HepG2 (cell line): ENCODE results near the gene IRAK2. TPM values are rescaled to one million over a fixed set of nuclear protein-coding genes. Genes with fewer than 3 reads are reported as not detected.

Experiments used
- ATF3 ChIP-seq: sonication (generic); formaldehyde crosslinking; IDR thresholded peaks from 2 replicates; pipeline ENCODE4 v1.4.0; 2020; ENCODE audit warnings: missing genetic modification reagents
- ATF7 ChIP-seq, 2 experiments: fragments of 450-650 bp in 1 of 2; sonication (generic) in 1 of 2; formaldehyde crosslinking in 1 of 2; IDR thresholded peaks; 2 replicates each; pipeline versions ENCODE4 v1.4.0 to v1.6.1; 2016 to 2020; ENCODE audit warnings: antibody characterized with exemption in 1 of 2, mild to moderate bottlenecking in 1 of 2, missing genetic modification reagents in 1 of 2
- CREB1 ChIP-seq, 2 experiments: fragments of 450-650 bp in 1 of 2; IDR thresholded peaks; 2 replicates each; pipeline ENCODE4 v1.6.1; 2016 to 2017; ENCODE audit warnings: control low read depth in 1 of 2, mild to moderate bottlenecking in 1 of 2, missing compliant biosample characterization in 1 of 2, missing genetic modification characterization in 1 of 2
- CSRNP2 ChIP-seq: sonication (generic); formaldehyde crosslinking; conservative IDR thresholded peaks from 2 replicates; pipeline ENCODE4 v1.8.0; 2022; ENCODE audit warnings: low read depth, missing genetic modification reagents
- EED ChIP-seq: sonication (generic); formaldehyde crosslinking; IDR thresholded peaks from 2 replicates; pipeline ENCODE4 v1.5.0; 2020; ENCODE audit warnings: mild to moderate bottlenecking, missing genetic modification reagents
- HMGXB3 ChIP-seq: sonication (generic); formaldehyde crosslinking; IDR thresholded peaks from 2 replicates; pipeline ENCODE4 v1.4.0; 2020; ENCODE audit warnings: missing genetic modification reagents, borderline replicate concordance
- JUN ChIP-seq: sonication (generic); formaldehyde crosslinking; IDR thresholded peaks from 2 replicates; pipeline ENCODE4 v1.4.0; 2020; ENCODE audit warnings: mild to moderate bottlenecking, missing genetic modification reagents
- MTF1 ChIP-seq: sonication (generic); formaldehyde crosslinking; IDR thresholded peaks from 2 replicates; pipeline ENCODE4 v1.5.0; 2020; ENCODE audit warnings: missing genetic modification reagents
- SALL1 ChIP-seq: sonication (generic); formaldehyde crosslinking; IDR thresholded peaks from 2 replicates; pipeline ENCODE4 v1.8.0; 2022; ENCODE audit warnings: mild to moderate bottlenecking, missing genetic modification reagents
- SAP130 ChIP-seq: IDR thresholded peaks from 2 replicates; pipeline ENCODE4 v1.6.1; 2016; ENCODE audit warnings: low read depth
- SP2 ChIP-seq: sonication (generic); formaldehyde crosslinking; IDR thresholded peaks from 2 replicates; pipeline ENCODE4 v1.5.1; 2020; ENCODE audit warnings: mild to moderate bottlenecking, missing genetic modification reagents
- TP53 ChIP-seq: sonication (generic); formaldehyde crosslinking; conservative IDR thresholded peaks from 2 replicates; pipeline ENCODE4 v1.4.0; 2020; ENCODE audit warnings: missing genetic modification reagents
- ZFP36L1 ChIP-seq: sonication (generic); formaldehyde crosslinking; IDR thresholded peaks from 2 replicates; pipeline ENCODE4 v1.8.0; 2022; ENCODE audit warnings: mild to moderate bottlenecking, missing genetic modification reagents, moderate library complexity
- ZMYM2 ChIP-seq: sonication (generic); formaldehyde crosslinking; IDR thresholded peaks from 2 replicates; pipeline ENCODE4 v1.8.0; 2022; ENCODE audit warnings: mild to moderate bottlenecking, missing genetic modification reagents
- ZNF121 ChIP-seq: sonication (generic); formaldehyde crosslinking; IDR thresholded peaks from 2 replicates; pipeline ENCODE4 v1.5.0; 2020; ENCODE audit warnings: mild to moderate bottlenecking, missing genetic modification reagents
- ZNF251 ChIP-seq: sonication (generic); formaldehyde crosslinking; IDR thresholded peaks from 2 replicates; pipeline ENCODE4 v1.9.0; 2021; ENCODE audit warnings: mild to moderate bottlenecking, missing genetic modification reagents
- ZNF256 ChIP-seq: sonication (generic); formaldehyde crosslinking; conservative IDR thresholded peaks from 2 replicates; pipeline ENCODE4 v1.4.0; 2020; ENCODE audit warnings: missing genetic modification reagents
- ZNF264 ChIP-seq: sonication (generic); formaldehyde crosslinking; IDR thresholded peaks from 2 replicates; pipeline ENCODE4 v1.4.0; 2020; ENCODE audit warnings: missing genetic modification reagents
- ZNF335 ChIP-seq: sonication (generic); formaldehyde crosslinking; IDR thresholded peaks from 2 replicates; pipeline ENCODE4 v1.4.0; 2020; ENCODE audit warnings: missing genetic modification reagents
- ZNF441 ChIP-seq: sonication (generic); formaldehyde crosslinking; IDR thresholded peaks from 2 replicates; pipeline ENCODE4 v1.7.0; 2021; ENCODE audit warnings: missing genetic modification reagents, borderline replicate concordance
- ZNF616 ChIP-seq: sonication (generic); formaldehyde crosslinking; IDR thresholded peaks from 2 replicates; pipeline ENCODE4 v1.5.0; 2020; ENCODE audit warnings: low read depth, mild to moderate bottlenecking, missing genetic modification reagents
- ZNF724P ChIP-seq: sonication (generic); formaldehyde crosslinking; IDR thresholded peaks from 2 replicates; pipeline ENCODE4 v1.8.0; 2022; ENCODE audit warnings: missing genetic modification reagents, borderline replicate concordance
- ZNF841 ChIP-seq: sonication (generic); formaldehyde crosslinking; IDR thresholded peaks from 2 replicates; pipeline ENCODE4 v1.8.1; 2023; ENCODE audit warnings: missing genetic modification reagents, borderline replicate concordance
- polyA plus RNA-seq, 8 experiments: library from polyadenylated mRNA; depleted of rRNA in 3 of 8; stranded (reverse) in 7 of 8; unstranded in 1 of 8; fragments of >200 nt; fragmentation: Illumina TruSeq in 4 of 8; extraction: Trizol in 4 of 8; gene quantifications; 2 replicates each; pipeline versions ENCODE4 v1.2.1 to v1.2.3, GENCODE V29; 2011 to 2016; ENCODE audit warnings: low read depth in 4 of 8, missing spikeins in 1 of 8, mixed read lengths in 1 of 8; ENCODE audit not compliant: insufficient read depth in 1 of 8
- total RNA-seq, 5 experiments: library from RNA; depleted of rRNA; stranded (reverse); fragments of >200 nt; fragmentation: Illumina TruSeq; extraction: Trizol; gene quantifications; 2 replicates each; pipeline ENCODE4 v1.2.3, GENCODE V29; 2016; ENCODE audit warnings: low read depth in 1 of 5

Gene IRAK2
- total and polyA plus RNA-seq, 2 of the 13 experiments (the other 11 are each of a cell fraction or from before 2014, with no cell fraction given) = 13.1 to 23.3 TPM

GRCh38 chr3:10248184-10248983 is 83.7 kb downstream of the IRAK2 start, which contains the start of gene TATDN2 (continued):
- TF ChIP-seq HMGXB3 (peak; percentile 75; the same call in 1 of the 2 replicates), ZNF256 (CRISPR knock-in tag) (0 out of 2 replicates have a peak, but pooled peaks have one; percentile 57), CSRNP2 (CRISPR knock-in tag) (no peak), ZMYM2 (CRISPR knock-in tag) (peak; percentile 55; the same call in 1 of the 2 replicates), TP53 (CRISPR knock-in tag) (peak; percentile 30; the same call in 1 of the 2 replicates), EED (CRISPR knock-in tag) (no peak; the same call in 1 of the 2 replicates), CREB1 (IDR thresholded peaks at IDR 0.05) (no peak), CREB1 (CRISPR knock-in tag; IDR thresholded peaks at IDR 0.05) (no peak), MTF1 (CRISPR knock-in tag) (0 out of 2 replicates have a peak, but pooled peaks have one; percentile 64), SAP130 (CRISPR knock-in tag) (peak; percentile 94), ZNF841 (no peak), ZFP36L1 (CRISPR knock-in tag) (peak; percentile 90), ZNF335 (CRISPR knock-in tag) (peak; percentile 38; the same call in 1 of the 2 replicates), ATF7 (IDR thresholded peaks at IDR 0.05) (no peak), ATF7 (CRISPR knock-in tag; IDR thresholded peaks at IDR 0.05) (no peak), ZNF121 (no peak), ZNF724P (CRISPR knock-in tag) (peak; percentile 93), ZNF251 (CRISPR knock-in tag) (0 out of 2 replicates have a peak, but pooled peaks have one; percentile 41), ZNF264 (CRISPR knock-in tag) (no peak), SALL1 (peak; percentile 68), SP2 (CRISPR knock-in tag) (peak; percentile 83), ZNF616 (CRISPR knock-in tag) (peak; percentile 43; the same call in 1 of the 2 replicates), ATF3 (CRISPR knock-in tag) (no peak), JUN (peak; percentile 67), ZNF441 (CRISPR knock-in tag) (peak; percentile 46; the same call in 1 of the 2 replicates)
